H1 (cell line): Measurements from ENCODE around the gene TGIF1. TPM values are rescaled to one million over a fixed set of nuclear protein-coding genes. Genes with fewer than 3 reads are reported as not detected.

Experiments used
- CTCF ChIA-PET: fragments of 300-600 bp; sonication (Branson Sonifier 250); formaldehyde crosslinking; loops from one replicate; lab custom pipeline; 2021; ENCODE audit not compliant: partially characterized antibody; lab: Charles Lee
- POLR2A ChIA-PET: fragments of 300-600 bp; sonication (Branson Sonifier 250); formaldehyde crosslinking; loops from one replicate; lab custom pipeline; 2021; ENCODE audit warnings: inconsistent platforms; ENCODE audit not compliant: partially characterized antibody; lab: Charles Lee
- DNase-seq, 2 experiments: peaks; one replicate each; pipeline versions ENCODE4 v3.0.0 to v3.0.0-alpha.2; 2010 to 2022; ENCODE audit warnings: low spot score in 2 of 2, low read depth in 1 of 2, mixed read lengths in 1 of 2
- FAIRE-seq: peaks from 2 replicates; lab custom pipeline; 2011; peaks lifted over from hg19 to GRCh38; lab: Jason Lieb, UNC
- H2AFZ ChIP-seq: 2 replicates; pipeline ENCODE4 v1.8.1; 2012; ENCODE audit warnings: low read length, inconsistent platforms
- H2AK5ac ChIP-seq: 2 replicates; pipeline ENCODE4 v1.6.1; 2013; ENCODE audit warnings: low read depth, low read length
- H2BK120ac ChIP-seq: replicated peaks from 2 replicates; pipeline ENCODE3; 2013; ENCODE audit warnings: low read depth, low read length, inconsistent platforms
- H2BK12ac ChIP-seq: 2 replicates; pipeline ENCODE4 v1.6.1; 2013; ENCODE audit warnings: low read depth, low read length
- H2BK15ac ChIP-seq: 2 replicates; pipeline ENCODE4 v1.6.1; 2013; ENCODE audit warnings: low read length
- H2BK20ac ChIP-seq: 2 replicates; pipeline ENCODE4 v1.6.1; 2013; ENCODE audit warnings: low read length
- H2BK5ac ChIP-seq: 2 replicates; pipeline ENCODE4 v1.6.1; 2013; ENCODE audit warnings: low read depth, low read length
- H3K14ac ChIP-seq: 2 replicates; pipeline ENCODE4 v1.6.1; 2013; ENCODE audit warnings: inconsistent platforms; ENCODE audit not compliant: insufficient read length
- H3K18ac ChIP-seq: 2 replicates; pipeline ENCODE4 v1.6.1; 2013; ENCODE audit warnings: low read length; ENCODE audit errors: extremely low read depth
- H3K23ac ChIP-seq: 2 replicates; pipeline ENCODE4 v1.6.1; 2013; ENCODE audit warnings: inconsistent platforms; ENCODE audit not compliant: insufficient read length
- H3K23me2 ChIP-seq: 2 replicates; pipeline ENCODE4 v1.6.1; 2013; ENCODE audit warnings: low read depth, low read length
- H3K27ac ChIP-seq: 2 replicates; pipeline ENCODE4 v1.6.1; 2011; ENCODE audit warnings: low read depth, low read length, inconsistent platforms
- H3K27me3 ChIP-seq, 4 experiments: replicated peaks in 1 of 4; 1 replicate in 1 of 4; 2 replicates in 3 of 4; pipeline versions ENCODE4 v1.6.1 to v1.8.1; 2011 to 2013; ENCODE audit warnings: low read length in 3 of 4, mild to moderate bottlenecking in 3 of 4, inconsistent platforms in 2 of 4, mixed read lengths in 2 of 4, moderate library complexity in 1 of 4; ENCODE audit not compliant: control insufficient read depth in 3 of 4, insufficient read depth in 3 of 4; ENCODE audit errors: extremely low read depth in 1 of 4
- H3K36me3 ChIP-seq, 4 experiments: 2 replicates each; pipeline versions ENCODE4 v1.6.1 to v1.8.1; 2011 to 2013; ENCODE audit warnings: mild to moderate bottlenecking in 4 of 4, low read length in 3 of 4, moderate library complexity in 2 of 4, control low read depth in 1 of 4, inconsistent platforms in 1 of 4; ENCODE audit not compliant: insufficient read depth in 4 of 4, control insufficient read depth in 2 of 4
- H3K4ac ChIP-seq: replicated peaks from 2 replicates; pipeline ENCODE3; 2013; ENCODE audit warnings: low read length, low read depth, mixed read lengths, inconsistent platforms; ENCODE audit not compliant: insufficient read length
- H3K4me1 ChIP-seq, 4 experiments: replicated peaks in 1 of 4; 1 replicate in 1 of 4; 2 replicates in 3 of 4; pipeline versions ENCODE4 v1.6.1 to v1.8.1; 2011 to 2013; ENCODE audit warnings: low read length in 3 of 4, inconsistent platforms in 2 of 4, mixed read lengths in 1 of 4; ENCODE audit not compliant: insufficient read depth in 4 of 4, control insufficient read depth in 3 of 4
- H3K4me2 ChIP-seq, 2 experiments: 2 replicates each; pipeline versions ENCODE4 v1.6.1 to v1.8.1; 2011 to 2013; ENCODE audit warnings: low read depth in 2 of 2, low read length in 2 of 2, control low read depth in 1 of 2, inconsistent platforms in 1 of 2, mild to moderate bottlenecking in 1 of 2; ENCODE audit not compliant: insufficient read depth in 1 of 2
- H3K4me3 ChIP-seq, 4 experiments: fragments of 200-600, 300-600 bp in 1 of 4; sonication (generic), shearing (Covaris generic), sonication (Bioruptor Twin) in 1 of 4; 2 replicates each; pipeline versions ENCODE4 v1.5.1 to v1.8.1; 2011 to 2016; ENCODE audit warnings: low read length in 4 of 4, low read depth in 3 of 4, control low read depth in 2 of 4, inconsistent platforms in 2 of 4, mild to moderate bottlenecking in 2 of 4, mixed read lengths in 1 of 4, moderate library complexity in 1 of 4; ENCODE audit not compliant: insufficient read depth in 2 of 4; ENCODE audit errors: extremely low read depth in 1 of 4
- H3K56ac ChIP-seq: replicated peaks from 2 replicates; pipeline ENCODE3; 2013; ENCODE audit warnings: low read depth, mild to moderate bottlenecking, mixed read lengths, low read length, inconsistent platforms; ENCODE audit not compliant: insufficient read length
- H3K79me1 ChIP-seq: 2 replicates; pipeline ENCODE4 v1.6.1; 2013; ENCODE audit warnings: low read depth, low read length, control low read depth
- H3K79me2 ChIP-seq, 2 experiments: 2 replicates each; pipeline versions ENCODE4 v1.6.1 to v1.8.1; 2012 to 2013; ENCODE audit warnings: low read length in 2 of 2, mild to moderate bottlenecking in 2 of 2, inconsistent platforms in 1 of 2; ENCODE audit not compliant: insufficient read depth in 2 of 2, control insufficient read depth in 1 of 2
- H3K9ac ChIP-seq, 4 experiments: replicated peaks in 1 of 4; 1 replicate in 1 of 4; 2 replicates in 3 of 4; pipeline versions ENCODE4 v1.6.1 to v1.8.1; 2011 to 2013; ENCODE audit warnings: low read depth in 3 of 4, low read length in 3 of 4, control low read depth in 2 of 4, mild to moderate bottlenecking in 2 of 4, moderate library complexity in 2 of 4, inconsistent platforms in 1 of 4; ENCODE audit errors: extremely low read depth in 1 of 4
- H3K9me3 ChIP-seq, 2 experiments: 2 replicates each; pipeline versions ENCODE4 v1.6.1 to v1.8.1; 2012 to 2013; ENCODE audit warnings: mild to moderate bottlenecking in 2 of 2, moderate library complexity in 2 of 2, control low read depth in 1 of 2, inconsistent platforms in 1 of 2, low read depth in 1 of 2, low read length in 1 of 2, mixed read lengths in 1 of 2; ENCODE audit not compliant: insufficient read depth in 2 of 2
- H4K20me1 ChIP-seq, 2 experiments: replicated peaks in 1 of 2; 2 replicates each; pipeline versions ENCODE3 to v1.8.1; 2011 to 2013; ENCODE audit warnings: inconsistent platforms in 2 of 2, low read length in 2 of 2, mild to moderate bottlenecking in 1 of 2; ENCODE audit not compliant: insufficient read depth in 2 of 2, control insufficient read depth in 1 of 2
- H4K5ac ChIP-seq: 2 replicates; pipeline ENCODE4 v1.6.1; 2013; ENCODE audit warnings: low read length, low read depth, mixed read lengths, inconsistent platforms; ENCODE audit not compliant: insufficient read length
- H4K8ac ChIP-seq: 2 replicates; pipeline ENCODE4 v1.8.0; 2013; ENCODE audit warnings: mild to moderate bottlenecking, moderate library complexity, low read length, inconsistent platforms; ENCODE audit not compliant: insufficient read depth; ENCODE audit errors: extremely low read depth
- H4K91ac ChIP-seq: replicated peaks from 2 replicates; pipeline ENCODE3; 2013; ENCODE audit warnings: low read length, mixed read lengths, inconsistent platforms; ENCODE audit not compliant: insufficient read length
- SP4 ChIP-seq: IDR thresholded peaks from 2 replicates; pipeline ENCODE4 v1.6.1; 2012; ENCODE audit warnings: low read length, inconsistent platforms
- WGBS, 2 experiments: shearing (Covaris generic) in 1 of 2; methylation state at CpG; one replicate each; pipeline versions ENCODE4 v1.1.6 to v1.1.7; 2013 to 2015; ENCODE audit warnings: low lambda C conversion rate in 2 of 2, mixed read lengths in 2 of 2, inconsistent platforms in 1 of 2, low coverage in 1 of 2, missing lambda C conversion rate in 1 of 2; ENCODE audit not compliant: insufficient replicate concordance in 2 of 2, insufficient coverage in 1 of 2, insufficient read length in 1 of 2; ENCODE audit errors: extremely low coverage in 1 of 2, missing lambda C conversion rate in 1 of 2; 5-methylcytosine and 5-hydroxymethylcytosine counted together
- polyA plus RNA-seq, 7 experiments: library from polyadenylated mRNA; depleted of rRNA in 3 of 7; stranded (reverse) in 5 of 7; unstranded in 2 of 7; fragments of >200 nt in 5 of 7; fragments of 200-250 nt in 2 of 7; gene quantifications; 1 replicate in 5 of 7; 2 replicates in 1 of 7; 4 replicates in 1 of 7; pipeline versions ENCODE4 v1.2.1 to v1.2.3, GENCODE V29; 2011 to 2013; ENCODE audit warnings: missing spikeins in 2 of 7, mixed read lengths in 2 of 7
- total RNA-seq: library from RNA; stranded (reverse); fragmentation: NEBNext Ultra II Directional; extraction: Animal tissue kit (Norgen Biotek cat#: 25700); gene quantifications from 2 replicates; pipeline ENCODE4 v1.2.1, GENCODE V29; 2021

TGIF1 gene
- total and polyA plus RNA-seq, 2 of the 8 experiments (the other 6 are each of a cell fraction or from before 2014, with no cell fraction given): 256 to 262 TPM

- H3K9me3 ChIP-seq: no peaks in the 10 kb centered on the region
- no peak overlapping the region for H2BK12ac ChIP-seq
- ChIA-PET POLR2A (interaction anchor here (0.6 to 3.6 kb wide), 12 partner anchors 9 to 201 kb away, joined by 3 to 20 read pairs (median 4); partner anchors contain the start of gene MYL12B), CTCF (interaction anchor here (0.7 to 3.3 kb wide), 4 partner anchors 10 to 157 kb away, joined by 3 to 12 read pairs (median 4); no protein-coding TSS in a partner anchor)
- H4K5ac ChIP-seq: no peak overlapping the region
- H3K27me3 ChIP-seq: no peaks in the 10 kb centered on the region
- H3K4me3 ChIP-seq: no peak overlapping the region
- no peak overlapping the region for H3K23ac ChIP-seq
- H4K20me1 ChIP-seq: peaks cover 0 to 5% of the 10 kb centered on the region in 2 experiments
- no peaks in the 10 kb centered on the region for H3K23me2 ChIP-seq
- no peak overlapping the region for H4K91ac ChIP-seq
- H4K8ac ChIP-seq: no peak overlapping the region
- H3K36me3 ChIP-seq: peaks cover 12 to 39% (median 30%) of the 10 kb centered on the region in 4 experiments
- FAIRE-seq (no peak), DNase-seq (no peak)
- no peak overlapping the region for H3K14ac ChIP-seq
- H2BK5ac ChIP-seq: no peak overlapping the region
- no peak overlapping the region for H3K18ac ChIP-seq
- H2AK5ac ChIP-seq: no peak overlapping the region
- H2BK15ac ChIP-seq: no peak overlapping the region
- H3K56ac ChIP-seq: no peak overlapping the region
- no peak overlapping the region for H3K27ac ChIP-seq
- H3K4me1 ChIP-seq: peaks cover 7 to 21% (median 16%) of the 10 kb centered on the region in 4 experiments; a peak in 5 of 7 replicates
- H3K4me2 ChIP-seq: no peak overlapping the region
- no peak overlapping the region for H2BK120ac ChIP-seq
- 84% methylated on average over 5 of the region's 5 CpGs; no CpG with 5 or more reads in 1 of the 2 experiments for WGBS, 2 experiments
- H3K4ac ChIP-seq: no peak overlapping the region
- no peak overlapping the region for H2BK20ac ChIP-seq
- H3K9ac ChIP-seq: no peak overlapping the region
- no peak for TF ChIP-seq SP4
- H3K79me1 ChIP-seq: no peaks in the 10 kb centered on the region; the same call in 1 of the 2 replicates
- H2AFZ ChIP-seq: no peak overlapping the region
- peaks cover 3 to 30% of the 10 kb centered on the region in 2 experiments for H3K79me2 ChIP-seq
Observed at GRCh38 chr18:3461704-3462103, 11.7 kb downstream of the TGIF1 start.
